Fibroblast of villous mesenchyme (primary cell): ENCODE results near the gene SBF2. TPM values are rescaled to one million over a fixed set of nuclear protein-coding genes. Genes with fewer than 3 reads are reported as not detected.

Source experiments
- DNase-seq: peaks from one replicate; pipeline ENCODE4 v3.0.0-alpha.2; 2010; ENCODE audit warnings: low read depth
- H3K4me3 ChIP-seq: 2 replicates; pipeline ENCODE4 v1.5.1; 2011; ENCODE audit warnings: low read depth, mild to moderate bottlenecking, low read length
- total RNA-seq: library from RNA; depleted of rRNA; stranded (reverse); fragments of >200 nt; gene quantifications from 2 replicates; pipeline ENCODE4 v1.2.3, GENCODE V29; 2012
- TF ChIP-seq, protein P1 (sequence below): IDR thresholded peaks from 2 replicates; pipeline ENCODE4 v1.5.1; 2012; ENCODE audit warnings: low read depth, mild to moderate bottlenecking, low read length; ENCODE audit not compliant: insufficient read depth

Gene SBF2
- total RNA-seq, 1 donor = 35.0 TPM

DNA sequence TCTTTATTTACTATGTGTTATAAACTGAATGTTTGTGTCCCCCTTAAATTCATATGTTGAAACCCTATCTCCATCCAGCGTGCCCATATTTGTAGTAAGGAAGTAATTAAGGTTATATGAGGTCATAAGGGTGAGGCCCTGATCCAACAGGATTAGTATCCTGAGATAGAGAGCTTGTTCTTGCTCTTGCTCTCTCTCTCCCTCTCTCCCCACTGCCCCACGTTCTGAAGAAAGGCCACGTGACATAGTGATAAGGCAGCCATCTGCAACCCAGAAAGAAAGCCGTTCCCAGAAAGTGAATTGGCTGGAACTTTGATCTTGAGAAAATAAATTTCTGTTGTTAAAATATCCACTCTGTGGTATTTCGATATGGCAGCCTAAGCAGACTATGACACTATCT lies 417.7 kb downstream of the SBF2 start:
- DNase-seq = peak; percentile 56
- H3K4me3 ChIP-seq = no peak overlapping the region
- TF ChIP-seq, protein P1, sequence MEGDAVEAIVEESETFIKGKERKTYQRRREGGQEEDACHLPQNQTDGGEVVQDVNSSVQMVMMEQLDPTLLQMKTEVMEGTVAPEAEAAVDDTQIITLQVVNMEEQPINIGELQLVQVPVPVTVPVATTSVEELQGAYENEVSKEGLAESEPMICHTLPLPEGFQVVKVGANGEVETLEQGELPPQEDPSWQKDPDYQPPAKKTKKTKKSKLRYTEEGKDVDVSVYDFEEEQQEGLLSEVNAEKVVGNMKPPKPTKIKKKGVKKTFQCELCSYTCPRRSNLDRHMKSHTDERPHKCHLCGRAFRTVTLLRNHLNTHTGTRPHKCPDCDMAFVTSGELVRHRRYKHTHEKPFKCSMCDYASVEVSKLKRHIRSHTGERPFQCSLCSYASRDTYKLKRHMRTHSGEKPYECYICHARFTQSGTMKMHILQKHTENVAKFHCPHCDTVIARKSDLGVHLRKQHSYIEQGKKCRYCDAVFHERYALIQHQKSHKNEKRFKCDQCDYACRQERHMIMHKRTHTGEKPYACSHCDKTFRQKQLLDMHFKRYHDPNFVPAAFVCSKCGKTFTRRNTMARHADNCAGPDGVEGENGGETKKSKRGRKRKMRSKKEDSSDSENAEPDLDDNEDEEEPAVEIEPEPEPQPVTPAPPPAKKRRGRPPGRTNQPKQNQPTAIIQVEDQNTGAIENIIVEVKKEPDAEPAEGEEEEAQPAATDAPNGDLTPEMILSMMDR = no peak

- TF ChIP-seq, protein P1 = no peak
- H3K4me3 ChIP-seq = no peak overlapping the region
- peak; percentile 71 for DNase-seq
Observed at GRCh38 chr11:9875862-9876261, 418.2 kb downstream of the SBF2 start.

DNA sequence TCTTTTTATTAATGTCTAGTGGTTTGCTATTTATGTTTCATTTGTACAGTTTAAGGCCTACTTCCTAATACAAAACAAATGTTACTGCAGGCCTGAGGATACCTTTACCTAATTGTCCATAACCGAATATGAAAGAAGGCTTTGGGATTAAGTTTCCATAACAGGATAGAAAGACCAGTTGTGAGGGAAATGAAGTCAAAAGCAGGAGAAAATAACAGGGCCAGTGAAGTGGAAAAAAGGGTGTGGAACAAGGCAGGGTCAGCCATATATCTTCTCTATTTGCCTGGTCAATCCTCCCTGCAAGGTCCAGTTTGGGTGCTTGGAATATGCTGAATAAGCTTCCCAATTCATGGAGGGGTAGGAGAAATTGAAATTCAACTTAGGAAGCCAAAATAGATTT lies 418.6 kb downstream of the SBF2 start:
- H3K4me3 ChIP-seq = no peak overlapping the region
- TF ChIP-seq, protein P1 = no peak
- DNase-seq = no peak

- TF ChIP-seq, protein P1 = no peak
- no peak overlapping the region for H3K4me3 ChIP-seq
- no peak for DNase-seq
Observed at GRCh38 chr11:9874466-9874865, 419.6 kb downstream of the SBF2 start.

DNA sequence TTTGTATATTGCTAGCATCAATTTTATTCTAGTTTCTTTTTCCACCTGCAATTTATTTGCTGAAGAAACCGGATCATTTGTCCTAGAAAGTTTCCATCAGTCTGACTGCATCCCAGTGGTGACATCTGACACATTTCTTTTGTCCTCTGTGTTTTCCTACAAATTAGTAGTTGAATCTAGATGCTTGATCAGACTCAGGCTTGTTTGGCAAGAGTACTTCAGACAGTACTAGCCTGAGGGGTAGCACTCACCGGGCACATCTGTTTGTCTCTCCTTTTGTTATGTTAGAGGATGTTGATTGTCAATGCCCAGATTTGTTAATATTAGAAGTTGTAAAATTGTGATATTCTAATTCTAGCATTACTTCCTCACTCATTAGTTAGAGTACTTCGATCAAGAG lies 425.4 kb downstream of the SBF2 start:
- DNase-seq = no peak
- TF ChIP-seq, protein P1 = no peak
- no peak overlapping the region for H3K4me3 ChIP-seq

- H3K4me3 ChIP-seq = no peak overlapping the region
- TF ChIP-seq, protein P1 = no peak
- DNase-seq = peak; percentile 49
Observed at GRCh38 chr11:9862981-9863380, 431.0 kb downstream of the SBF2 start.

DNA sequence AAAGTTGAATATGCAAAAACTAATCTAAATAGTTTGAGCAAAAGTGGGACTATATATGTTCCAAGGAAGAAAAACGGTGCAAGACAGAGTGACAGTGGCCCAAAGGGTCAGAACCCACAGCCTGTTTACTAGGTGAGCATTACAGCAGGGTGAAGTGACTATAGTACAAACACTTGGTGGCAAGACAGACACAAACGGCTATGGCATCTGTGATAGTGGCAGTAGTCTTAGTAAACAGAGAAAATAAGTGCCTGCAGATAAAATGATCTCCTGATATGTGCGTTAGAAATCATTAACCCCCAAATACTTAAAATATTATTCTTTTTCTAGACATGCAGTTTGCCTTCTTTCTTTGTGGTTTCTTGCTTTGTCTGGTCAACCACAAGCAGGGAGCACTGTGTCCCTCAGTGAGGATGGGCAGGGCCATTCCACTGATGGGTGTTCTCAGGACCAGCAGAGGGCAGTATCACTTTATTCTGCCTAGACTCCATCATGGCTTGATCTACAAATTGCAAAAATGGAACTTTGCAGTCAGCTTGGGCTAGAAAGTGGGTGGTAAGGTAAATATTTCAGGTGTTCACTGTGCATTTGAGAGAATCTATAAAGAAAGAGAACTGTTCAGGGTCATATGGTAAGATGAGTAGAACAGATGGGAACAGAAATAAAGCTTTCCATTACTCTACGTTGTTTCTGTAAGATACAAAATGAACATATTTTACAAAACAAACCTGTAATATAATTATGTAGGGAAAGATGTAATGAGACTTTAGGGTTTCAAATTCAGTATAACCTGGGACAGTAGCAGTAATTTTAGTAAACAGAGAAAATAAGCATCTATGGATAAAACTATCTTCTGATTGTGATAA lies 431.9 kb downstream of the SBF2 start:
- no peak overlapping the region for H3K4me3 ChIP-seq
- DNase-seq = peak; percentile 74
- TF ChIP-seq, protein P1 = peak; percentile 80
